Adrenal gland (tissue), 12 donors: Measurements from ENCODE around the gene LPIN1. TPM values are rescaled to one million over a fixed set of nuclear protein-coding genes. Genes with fewer than 3 reads are reported as not detected.

Source experiments
- DNase-seq, 7 donors: peaks; one replicate each; pipeline ENCODE4 v3.0.0-alpha.2; 2019 to 2020
- H3K27ac ChIP-seq, 5 donors: fragments of 200-600 bp; sonication (generic) in 4 of 5; 1 replicate in 3 of 5; 2 replicates in 2 of 5; pipeline versions ENCODE4 v1.5.1 to v1.8.0; 2016 to 2020; ENCODE audit warnings: mild to moderate bottlenecking in 1 of 5
- H3K27me3 ChIP-seq: fragments of 200-600 bp; 2 replicates; pipeline ENCODE4 v1.8.0; 2021
- H3K36me3 ChIP-seq, 2 donors: fragments of 200-600 bp; replicated peaks in 1 of 2; 1 replicate in 1 of 2; 2 replicates in 1 of 2; pipeline versions ENCODE4 v1.5.1 to v1.8.0; 2018 to 2022
- H3K4me1 ChIP-seq, 2 donors: fragments of 200-600 bp; replicated peaks in 1 of 2; 1 replicate in 1 of 2; 2 replicates in 1 of 2; pipeline versions ENCODE4 v1.5.1 to v1.8.0; 2018 to 2021
- H3K4me3 ChIP-seq, 4 donors: fragments of 200-600 bp; sonication (generic) in 3 of 4; one replicate each; pipeline ENCODE4 v1.5.1; 2016 to 2018
- H3K9me3 ChIP-seq, 3 donors: fragments of 200-600 bp; sonication (generic) in 1 of 3; replicated peaks in 1 of 3; 1 replicate in 2 of 3; 2 replicates in 1 of 3; pipeline versions ENCODE4 v1.5.1 to v1.8.0; 2016 to 2021
- CTCF ChIP-seq, 6 experiments: fragments of 450-650 bp in 4 of 6; fragments of 200-600 bp in 2 of 6; sonication (generic) in 1 of 6; IDR thresholded peaks; 1 replicate in 5 of 6; 2 replicates in 1 of 6; pipeline versions ENCODE4 v1.5.1 to v1.8.0; 2016 to 2021; ENCODE audit warnings: antibody characterized with exemption in 6 of 6, mild to moderate bottlenecking in 2 of 6, moderate library complexity in 1 of 6
- POLR2A ChIP-seq, 2 donors: fragments of 450-650 bp; IDR thresholded peaks; one replicate each; pipeline ENCODE4 v1.6.1; 2017; ENCODE audit warnings: antibody characterized with exemption in 2 of 2, mild to moderate bottlenecking in 2 of 2, moderate library complexity in 1 of 2
- WGBS, 4 donors: extraction: QIAGEN DNeasy Blood & Tissue Kit in 2 of 4; methylation state at CpG; one replicate each; pipeline versions ENCODE4 v1.1.5 to v1.1.7; 2013 to 2017; 5-methylcytosine and 5-hydroxymethylcytosine counted together
- intact Hi-C, 2 donors: fragments of 100-400 bp; cut with DNase I; formaldehyde crosslinking; loops; one replicate each; pipeline versions ENCODE4 v1.14.1 to v1.15.0; 2022 to 2023
- polyA plus RNA-seq, 3 donors: library from polyadenylated mRNA; stranded (reverse); fragments of 200-250 nt in 2 of 3; fragments of 350-450 nt in 1 of 3; fragmentation: Illumina TruSeq in 1 of 3; extraction: RNeasy Lipid Tissue Mini Kit (QIAGEN cat#74804) in 1 of 3; gene quantifications; one replicate each; pipeline ENCODE4 v1.2.3, GENCODE V29; 2013 to 2014
- total RNA-seq, 9 donors: library from RNA; depleted of rRNA in 4 of 9; stranded (reverse); fragments of >200 nt in 4 of 9; fragments of 120-200 nt in 1 of 9; fragmentation: NEBNext Ultra II Directional in 1 of 9; extraction: Animal tissue kit (Norgen Biotek cat#: 25700) in 1 of 9; gene quantifications; one replicate each; pipeline versions ENCODE4 v1.1.0 to v1.2.4, GENCODE V29; 2013 to 2023
- donor health status: healthy with polysubstance abuse.
- donor health status: Bipolar disorder and iron deficiency.
- donor health status: DM: yes; HTN: yes; CAD: no.
- donor health status: DM: no; HTN: no; CAD: no.
- donor health status: DM: no; HTN: no; CAD: no.
- donor health status: DM: yes; HTN: yes; CAD: no.

Gene LPIN1
- total and polyA plus RNA-seq, 12 donors, result 17.0 to 58.5 (median 36.8) TPM

GRCh38 chr2:11718606-11719005 is 27.8 kb upstream of the LPIN1 start:
- peaks cover 16 to 25% of the 10 kb centered on the region in 2 donors for H3K4me1 ChIP-seq
- no peak for TF ChIP-seq POLR2A (IDR thresholded peaks at IDR 0.05)
- no peak for TF ChIP-seq CTCF (IDR thresholded peaks at IDR 0.05)
- no peak overlapping the region for H3K4me3 ChIP-seq
- H3K36me3 ChIP-seq, result no peaks in the 10 kb centered on the region
- 68 to 76% (median 69%) methylated on average over 5 of the region's 5 CpGs for WGBS, 4 donors
- H3K27me3 ChIP-seq, result no peaks in the 10 kb centered on the region
- H3K27ac ChIP-seq, result no peak overlapping the region
- intact Hi-C loops, result no loop called here
- H3K9me3 ChIP-seq, result no peaks in the 10 kb centered on the region
- DNase-seq, result peak in 1 of 7 donors; percentile 14

GRCh38 chr2:11719230-11719977 is 27.0 kb upstream of the LPIN1 start:
- TF ChIP-seq POLR2A (IDR thresholded peaks at IDR 0.05), result no peak
- no peak for TF ChIP-seq CTCF (IDR thresholded peaks at IDR 0.05)
- 30 to 39% (median 32%) methylated on average over 6 of the region's 6 CpGs for WGBS, 4 donors

GRCh38 chr2:11720752-11721151 is 25.7 kb upstream of the LPIN1 start:
- H3K27me3 ChIP-seq, result no peaks in the 10 kb centered on the region
- DNase-seq, result peak in 1 of 7 donors; percentile 41
- no peaks in the 10 kb centered on the region for H3K9me3 ChIP-seq
- no peaks in the 10 kb centered on the region for H3K36me3 ChIP-seq
- H3K4me1 ChIP-seq, result peaks cover 16 to 25% of the 10 kb centered on the region in 2 donors
- intact Hi-C loops, result no loop called here
- H3K27ac ChIP-seq, result no peak overlapping the region
- 79 to 83% (median 81%) methylated on average over 7 of the region's 7 CpGs for WGBS, 4 donors
- H3K4me3 ChIP-seq, result no peak overlapping the region
- TF ChIP-seq CTCF (IDR thresholded peaks at IDR 0.05) (no peak), POLR2A (IDR thresholded peaks at IDR 0.05) (no peak)

More at GRCh38 chr2:11719230-11719977, 27.0 kb upstream of the LPIN1 start:
- H3K4me3 ChIP-seq, result no peak overlapping the region
- H3K4me1 ChIP-seq, result peaks cover 16 to 25% of the 10 kb centered on the region in 2 donors
- H3K36me3 ChIP-seq, result no peaks in the 10 kb centered on the region
- intact Hi-C loops, result no loop called here
- H3K27ac ChIP-seq, result no peak overlapping the region
- no peaks in the 10 kb centered on the region for H3K9me3 ChIP-seq
- H3K27me3 ChIP-seq, result no peaks in the 10 kb centered on the region
- peak in 2 of 7 donors; percentile 57 to 64 for DNase-seq

- DNase-seq, result peak in 1 of 7 donors; percentile 7
- Histone ChIP-seq H3K27ac (no peak overlapping the region), H3K4me1 (peaks cover 8 to 14% of the 10 kb centered on the region in 2 donors), H3K27me3 (no peaks in the 10 kb centered on the region), H3K9me3 (no peaks in the 10 kb centered on the region), H3K4me3 (no peak overlapping the region), H3K36me3 (no peaks in the 10 kb centered on the region)
- intact Hi-C loops, result no loop called here
- 86 to 92% (median 90%) methylated on average over 3 of the region's 3 CpGs for WGBS, 4 donors
- TF ChIP-seq CTCF (IDR thresholded peaks at IDR 0.05), result no peak
Measured at GRCh38 chr2:11722292-11723060, 24.0 kb upstream of the LPIN1 start.
